K562 (cell line): ENCODE results near the gene PGAP3. TPM values are rescaled to one million over a fixed set of nuclear protein-coding genes. Genes with fewer than 3 reads are reported as not detected.

Source experiments
- ARID1B ChIP-seq: fragments of 450-650 bp; IDR thresholded peaks from 2 replicates; pipeline ENCODE4 v1.6.1; 2016; ENCODE audit warnings: antibody characterized with exemption, mild to moderate bottlenecking, inconsistent platforms
- BRD4 ChIP-seq: fragments of 200-600 bp; sonication (generic); IDR thresholded peaks from 2 replicates; pipeline ENCODE4 v1.6.1; 2017; ENCODE audit warnings: inconsistent platforms
- DPF2 ChIP-seq: fragments of 450-650 bp; IDR thresholded peaks from 2 replicates; pipeline ENCODE4 v1.6.1; 2016
- E2F3 ChIP-seq: fragments of 250-450 bp; sonication (Bioruptor Pico); IDR thresholded peaks from 2 replicates; pipeline ENCODE4 v1.4.0; 2020; ENCODE audit warnings: mild to moderate bottlenecking
- GATAD2B ChIP-seq: fragments of 450-650 bp; IDR thresholded peaks from 2 replicates; pipeline ENCODE4 v1.6.1; 2017; ENCODE audit warnings: mild to moderate bottlenecking, borderline replicate concordance
- HNRNPLL ChIP-seq: fragments of 200-400 bp; formaldehyde crosslinking; IDR thresholded peaks from 2 replicates; pipeline ENCODE4 v1.6.1; 2017; ENCODE audit warnings: low read length, low read depth, mild to moderate bottlenecking; ENCODE audit not compliant: poor library complexity, severe bottlenecking
- KLF16 ChIP-seq: IDR thresholded peaks from 2 replicates; pipeline ENCODE4 v1.6.1; 2016; ENCODE audit warnings: antibody characterized with exemption
- NELFE ChIP-seq: IDR thresholded peaks from 2 replicates; pipeline ENCODE4 v1.6.1; 2011; ENCODE audit warnings: mild to moderate bottlenecking; ENCODE audit not compliant: insufficient read depth, insufficient read length
- NEUROD1 ChIP-seq: fragments of 150-350 bp; IDR thresholded peaks from 2 replicates; pipeline ENCODE4 v1.6.1; 2014; ENCODE audit warnings: borderline replicate concordance, low read length, low read depth; ENCODE audit not compliant: partially characterized antibody
- NR2C2 ChIP-seq, 2 experiments: fragments of 200-800 bp in 1 of 2; sonication (Bioruptor generic) in 1 of 2; sonication (generic) in 1 of 2; formaldehyde crosslinking in 1 of 2; IDR thresholded peaks; 2 replicates each; pipeline versions ENCODE4 v1.6.1 to v1.8.0; 2016 to 2022; ENCODE audit warnings: mild to moderate bottlenecking in 1 of 2, missing compliant biosample characterization in 1 of 2, missing genetic modification characterization in 1 of 2, missing genetic modification reagents in 1 of 2
- TBP ChIP-seq: optimal IDR thresholded peaks from 2 replicates; pipeline ENCODE3; 2011; ENCODE audit warnings: low read depth, low read length, improper control_type of control experiment
- ZNF395 ChIP-seq: fragments of 200-800 bp; sonication (Bioruptor generic); IDR thresholded peaks from 2 replicates; pipeline ENCODE4 v1.6.1; 2017; ENCODE audit warnings: missing genetic modification characterization, missing compliant biosample characterization
- ZNF511 ChIP-seq: sonication (generic); formaldehyde crosslinking; IDR thresholded peaks from 2 replicates; pipeline ENCODE4 v1.8.0; 2022; ENCODE audit warnings: mild to moderate bottlenecking, missing genetic modification reagents
- polyA plus RNA-seq, 8 experiments: library from polyadenylated mRNA; depleted of rRNA in 4 of 8; stranded (reverse) in 5 of 8; unstranded in 3 of 8; fragments of >200 nt; fragmentation: Nextera tagmentation in 2 of 8; fragmentation: Illumina TruSeq in 1 of 8; extraction: Ambion mirVana in 2 of 8; extraction: Trizol in 1 of 8; gene quantifications; 2 replicates each; pipeline versions ENCODE4 v1.2.1 to v1.2.3, GENCODE V29; 2011 to 2014; ENCODE audit warnings: inconsistent platforms in 1 of 8, missing spikeins in 1 of 8
- total RNA-seq, 7 experiments: library from RNA; depleted of rRNA in 6 of 7; stranded (reverse); fragments of >200 nt in 6 of 7; fragmentation: Illumina TruSeq in 2 of 7; extraction: Trizol in 2 of 7; gene quantifications; 2 replicates each; pipeline versions ENCODE4 v1.2.1 to v1.2.3, GENCODE V29; 2011 to 2021; ENCODE audit warnings: low replicate concordance in 1 of 7
- TF ChIP-seq, protein P1 (sequence below): fragments of 450-650 bp; IDR thresholded peaks from 2 replicates; pipeline ENCODE4 v1.6.1; 2017; ENCODE audit warnings: antibody characterized with exemption, mild to moderate bottlenecking
- TF ChIP-seq, protein P2 (sequence below), 3 experiments: IDR thresholded peaks in 2 of 3; conservative IDR thresholded peaks in 1 of 3; 2 replicates each; pipeline ENCODE4 v1.5.1; 2011 to 2012; ENCODE audit warnings: low read length in 3 of 3, mild to moderate bottlenecking in 3 of 3, control low read depth in 2 of 3, improper control_type of control experiment in 1 of 3, inconsistent platforms in 1 of 3, low read depth in 1 of 3, mixed read lengths in 1 of 3, moderate library complexity in 1 of 3; ENCODE audit not compliant: insufficient read depth in 2 of 3
- TF ChIP-seq, protein P3 (sequence below): fragments of 450-650 bp; IDR thresholded peaks from 2 replicates; pipeline ENCODE4 v1.7.0; 2016; ENCODE audit warnings: borderline replicate concordance

Gene PGAP3
- total and polyA plus RNA-seq, 9 of the 15 experiments (the other 6 are each of a cell fraction or from before 2014, with no cell fraction given): 0.38 to 9.4 (median 4.5) TPM

DNA sequence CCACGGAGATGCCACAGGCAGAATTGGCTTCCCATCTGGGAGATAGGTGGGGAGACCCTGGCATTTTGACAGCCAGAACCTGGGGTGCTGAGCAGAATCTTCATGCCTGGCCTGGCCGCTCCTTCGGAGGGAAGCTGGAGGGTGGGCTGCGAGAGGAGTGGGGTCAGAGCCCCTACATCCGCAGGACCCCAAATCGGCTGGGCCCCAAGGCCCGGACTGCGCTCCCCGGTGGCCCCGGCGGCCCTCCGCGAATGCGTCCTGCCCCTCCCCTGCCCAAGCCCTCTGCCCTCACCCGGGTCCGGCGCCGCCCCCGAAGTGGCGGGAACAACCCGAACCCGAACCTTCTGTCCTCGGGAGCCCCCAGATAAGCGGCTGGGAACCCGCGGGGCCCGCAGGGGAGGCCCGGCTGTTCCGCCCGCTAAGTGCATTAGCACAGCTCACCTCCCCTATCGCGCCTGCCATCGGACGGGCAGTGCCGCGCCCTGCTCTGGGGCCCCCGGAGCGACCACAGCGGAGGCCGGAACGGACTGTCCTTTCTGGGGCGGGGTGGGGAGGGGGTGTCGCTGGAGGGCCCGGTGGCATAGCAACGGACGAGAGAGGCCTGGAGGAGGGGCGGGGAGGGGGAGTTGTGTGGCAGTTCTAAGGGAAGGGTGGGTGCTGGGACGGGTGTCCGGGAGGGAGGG lies 20.5 kb downstream of the PGAP3 start (continued):
- TF ChIP-seq ZNF395 (peak; percentile 53; the same call in 1 of the 2 replicates), NELFE (no peak), KLF16 (peak; percentile 60; the same call in 1 of the 2 replicates), ARID1B (peak; percentile 83), NEUROD1 (peak; percentile 79), ZNF511 (CRISPR knock-in tag) (0 out of 2 replicates have a peak, but pooled peaks have one; percentile 37), NR2C2 (CRISPR knock-in tag; IDR thresholded peaks at IDR 0.05) (no peak), NR2C2 (tag; IDR thresholded peaks at IDR 0.05) (peak; percentile 68), BRD4 (0 out of 2 replicates have a peak, but pooled peaks have one; percentile 56), HNRNPLL (peak; percentile 18), GATAD2B (peak; percentile 85), DPF2 (peak; percentile 66), E2F3 (peak; percentile 92), TBP (peak; percentile 59)
- TF ChIP-seq, protein P1, sequence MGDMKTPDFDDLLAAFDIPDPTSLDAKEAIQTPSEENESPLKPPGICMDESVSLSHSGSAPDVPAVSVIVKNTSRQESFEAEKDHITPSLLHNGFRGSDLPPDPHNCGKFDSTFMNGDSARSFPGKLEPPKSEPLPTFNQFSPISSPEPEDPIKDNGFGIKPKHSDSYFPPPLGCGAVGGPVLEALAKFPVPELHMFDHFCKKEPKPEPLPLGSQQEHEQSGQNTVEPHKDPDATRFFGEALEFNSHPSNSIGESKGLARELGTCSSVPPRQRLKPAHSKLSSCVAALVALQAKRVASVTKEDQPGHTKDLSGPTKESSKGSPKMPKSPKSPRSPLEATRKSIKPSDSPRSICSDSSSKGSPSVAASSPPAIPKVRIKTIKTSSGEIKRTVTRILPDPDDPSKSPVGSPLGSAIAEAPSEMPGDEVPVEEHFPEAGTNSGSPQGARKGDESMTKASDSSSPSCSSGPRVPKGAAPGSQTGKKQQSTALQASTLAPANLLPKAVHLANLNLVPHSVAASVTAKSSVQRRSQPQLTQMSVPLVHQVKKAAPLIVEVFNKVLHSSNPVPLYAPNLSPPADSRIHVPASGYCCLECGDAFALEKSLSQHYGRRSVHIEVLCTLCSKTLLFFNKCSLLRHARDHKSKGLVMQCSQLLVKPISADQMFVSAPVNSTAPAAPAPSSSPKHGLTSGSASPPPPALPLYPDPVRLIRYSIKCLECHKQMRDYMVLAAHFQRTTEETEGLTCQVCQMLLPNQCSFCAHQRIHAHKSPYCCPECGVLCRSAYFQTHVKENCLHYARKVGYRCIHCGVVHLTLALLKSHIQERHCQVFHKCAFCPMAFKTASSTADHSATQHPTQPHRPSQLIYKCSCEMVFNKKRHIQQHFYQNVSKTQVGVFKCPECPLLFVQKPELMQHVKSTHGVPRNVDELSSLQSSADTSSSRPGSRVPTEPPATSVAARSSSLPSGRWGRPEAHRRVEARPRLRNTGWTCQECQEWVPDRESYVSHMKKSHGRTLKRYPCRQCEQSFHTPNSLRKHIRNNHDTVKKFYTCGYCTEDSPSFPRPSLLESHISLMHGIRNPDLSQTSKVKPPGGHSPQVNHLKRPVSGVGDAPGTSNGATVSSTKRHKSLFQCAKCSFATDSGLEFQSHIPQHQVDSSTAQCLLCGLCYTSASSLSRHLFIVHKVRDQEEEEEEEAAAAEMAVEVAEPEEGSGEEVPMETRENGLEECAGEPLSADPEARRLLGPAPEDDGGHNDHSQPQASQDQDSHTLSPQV: peak; percentile 55
- TF ChIP-seq, protein P2, sequence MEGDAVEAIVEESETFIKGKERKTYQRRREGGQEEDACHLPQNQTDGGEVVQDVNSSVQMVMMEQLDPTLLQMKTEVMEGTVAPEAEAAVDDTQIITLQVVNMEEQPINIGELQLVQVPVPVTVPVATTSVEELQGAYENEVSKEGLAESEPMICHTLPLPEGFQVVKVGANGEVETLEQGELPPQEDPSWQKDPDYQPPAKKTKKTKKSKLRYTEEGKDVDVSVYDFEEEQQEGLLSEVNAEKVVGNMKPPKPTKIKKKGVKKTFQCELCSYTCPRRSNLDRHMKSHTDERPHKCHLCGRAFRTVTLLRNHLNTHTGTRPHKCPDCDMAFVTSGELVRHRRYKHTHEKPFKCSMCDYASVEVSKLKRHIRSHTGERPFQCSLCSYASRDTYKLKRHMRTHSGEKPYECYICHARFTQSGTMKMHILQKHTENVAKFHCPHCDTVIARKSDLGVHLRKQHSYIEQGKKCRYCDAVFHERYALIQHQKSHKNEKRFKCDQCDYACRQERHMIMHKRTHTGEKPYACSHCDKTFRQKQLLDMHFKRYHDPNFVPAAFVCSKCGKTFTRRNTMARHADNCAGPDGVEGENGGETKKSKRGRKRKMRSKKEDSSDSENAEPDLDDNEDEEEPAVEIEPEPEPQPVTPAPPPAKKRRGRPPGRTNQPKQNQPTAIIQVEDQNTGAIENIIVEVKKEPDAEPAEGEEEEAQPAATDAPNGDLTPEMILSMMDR (IDR thresholded peaks at IDR 0.05 in 2 of 3, conservative IDR thresholded peaks at IDR 0.05 in 1 of 3; ENCODE audit: insufficient read depth in 2 of 3, low read depth in 1 of 3, low read length in 3 of 3): 0 out of 6 replicates have a peak, but pooled peaks of 1 of the 3 experiments have one; percentile 6
- TF ChIP-seq, protein P3, sequence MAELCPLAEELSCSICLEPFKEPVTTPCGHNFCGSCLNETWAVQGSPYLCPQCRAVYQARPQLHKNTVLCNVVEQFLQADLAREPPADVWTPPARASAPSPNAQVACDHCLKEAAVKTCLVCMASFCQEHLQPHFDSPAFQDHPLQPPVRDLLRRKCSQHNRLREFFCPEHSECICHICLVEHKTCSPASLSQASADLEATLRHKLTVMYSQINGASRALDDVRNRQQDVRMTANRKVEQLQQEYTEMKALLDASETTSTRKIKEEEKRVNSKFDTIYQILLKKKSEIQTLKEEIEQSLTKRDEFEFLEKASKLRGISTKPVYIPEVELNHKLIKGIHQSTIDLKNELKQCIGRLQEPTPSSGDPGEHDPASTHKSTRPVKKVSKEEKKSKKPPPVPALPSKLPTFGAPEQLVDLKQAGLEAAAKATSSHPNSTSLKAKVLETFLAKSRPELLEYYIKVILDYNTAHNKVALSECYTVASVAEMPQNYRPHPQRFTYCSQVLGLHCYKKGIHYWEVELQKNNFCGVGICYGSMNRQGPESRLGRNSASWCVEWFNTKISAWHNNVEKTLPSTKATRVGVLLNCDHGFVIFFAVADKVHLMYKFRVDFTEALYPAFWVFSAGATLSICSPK: 0 out of 2 replicates have a peak, but pooled peaks have one; percentile 25
